Measurements from ENCODE around the gene GSK3A.

- TF ChIP-seq, protein P1, sequence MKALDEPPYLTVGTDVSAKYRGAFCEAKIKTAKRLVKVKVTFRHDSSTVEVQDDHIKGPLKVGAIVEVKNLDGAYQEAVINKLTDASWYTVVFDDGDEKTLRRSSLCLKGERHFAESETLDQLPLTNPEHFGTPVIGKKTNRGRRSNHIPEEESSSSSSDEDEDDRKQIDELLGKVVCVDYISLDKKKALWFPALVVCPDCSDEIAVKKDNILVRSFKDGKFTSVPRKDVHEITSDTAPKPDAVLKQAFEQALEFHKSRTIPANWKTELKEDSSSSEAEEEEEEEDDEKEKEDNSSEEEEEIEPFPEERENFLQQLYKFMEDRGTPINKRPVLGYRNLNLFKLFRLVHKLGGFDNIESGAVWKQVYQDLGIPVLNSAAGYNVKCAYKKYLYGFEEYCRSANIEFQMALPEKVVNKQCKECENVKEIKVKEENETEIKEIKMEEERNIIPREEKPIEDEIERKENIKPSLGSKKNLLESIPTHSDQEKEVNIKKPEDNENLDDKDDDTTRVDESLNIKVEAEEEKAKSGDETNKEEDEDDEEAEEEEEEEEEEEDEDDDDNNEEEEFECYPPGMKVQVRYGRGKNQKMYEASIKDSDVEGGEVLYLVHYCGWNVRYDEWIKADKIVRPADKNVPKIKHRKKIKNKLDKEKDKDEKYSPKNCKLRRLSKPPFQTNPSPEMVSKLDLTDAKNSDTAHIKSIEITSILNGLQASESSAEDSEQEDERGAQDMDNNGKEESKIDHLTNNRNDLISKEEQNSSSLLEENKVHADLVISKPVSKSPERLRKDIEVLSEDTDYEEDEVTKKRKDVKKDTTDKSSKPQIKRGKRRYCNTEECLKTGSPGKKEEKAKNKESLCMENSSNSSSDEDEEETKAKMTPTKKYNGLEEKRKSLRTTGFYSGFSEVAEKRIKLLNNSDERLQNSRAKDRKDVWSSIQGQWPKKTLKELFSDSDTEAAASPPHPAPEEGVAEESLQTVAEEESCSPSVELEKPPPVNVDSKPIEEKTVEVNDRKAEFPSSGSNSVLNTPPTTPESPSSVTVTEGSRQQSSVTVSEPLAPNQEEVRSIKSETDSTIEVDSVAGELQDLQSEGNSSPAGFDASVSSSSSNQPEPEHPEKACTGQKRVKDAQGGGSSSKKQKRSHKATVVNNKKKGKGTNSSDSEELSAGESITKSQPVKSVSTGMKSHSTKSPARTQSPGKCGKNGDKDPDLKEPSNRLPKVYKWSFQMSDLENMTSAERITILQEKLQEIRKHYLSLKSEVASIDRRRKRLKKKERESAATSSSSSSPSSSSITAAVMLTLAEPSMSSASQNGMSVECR (CRISPR knock-in tag; IDR thresholded peaks at IDR 0.05; ENCODE audit: borderline replicate concordance), result no peak
- TF ChIP-seq ELF4 (CRISPR knock-in tag; IDR thresholded peaks at IDR 0.05; ENCODE audit: low read depth) (no peak), CTCF (IDR thresholded peaks at IDR 0.05) (no peak), SMAD4 (CRISPR knock-in tag; IDR thresholded peaks at IDR 0.05) (no peak), TEAD1 (CRISPR knock-in tag; IDR thresholded peaks at IDR 0.05) (no peak), JAZF1 (CRISPR knock-in tag; IDR thresholded peaks at IDR 0.05) (no peak)
- TF ChIP-seq, protein P2, sequence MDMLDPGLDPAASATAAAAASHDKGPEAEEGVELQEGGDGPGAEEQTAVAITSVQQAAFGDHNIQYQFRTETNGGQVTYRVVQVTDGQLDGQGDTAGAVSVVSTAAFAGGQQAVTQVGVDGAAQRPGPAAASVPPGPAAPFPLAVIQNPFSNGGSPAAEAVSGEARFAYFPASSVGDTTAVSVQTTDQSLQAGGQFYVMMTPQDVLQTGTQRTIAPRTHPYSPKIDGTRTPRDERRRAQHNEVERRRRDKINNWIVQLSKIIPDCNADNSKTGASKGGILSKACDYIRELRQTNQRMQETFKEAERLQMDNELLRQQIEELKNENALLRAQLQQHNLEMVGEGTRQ (CRISPR knock-in tag; IDR thresholded peaks at IDR 0.05), result no peak
These were observed 29.5 kb downstream of the GSK3A start for GRCh38 chr19:42212886-42213285.

Data from WTC11 (cell line).